Measurements from ENCODE around the gene TCF25.

GRCh38 chr16:89907055-89907814, 33.8 kb downstream of the TCF25 start:
- TF ChIP-seq CTCF (IDR thresholded peaks at IDR 0.05) (no peak), POLR2A (IDR thresholded peaks at IDR 0.05) (no peak)

Data from thyroid gland (tissue), 4 donors.